ENCODE data around the gene DLG2. TPM values are rescaled to one million over a fixed set of nuclear protein-coding genes. Genes with fewer than 3 reads are reported as not detected.

Gene DLG2
- total RNA-seq, 3 donors from 2014 or later = 4.3 to 12.3 (median 6.9) TPM

DNA sequence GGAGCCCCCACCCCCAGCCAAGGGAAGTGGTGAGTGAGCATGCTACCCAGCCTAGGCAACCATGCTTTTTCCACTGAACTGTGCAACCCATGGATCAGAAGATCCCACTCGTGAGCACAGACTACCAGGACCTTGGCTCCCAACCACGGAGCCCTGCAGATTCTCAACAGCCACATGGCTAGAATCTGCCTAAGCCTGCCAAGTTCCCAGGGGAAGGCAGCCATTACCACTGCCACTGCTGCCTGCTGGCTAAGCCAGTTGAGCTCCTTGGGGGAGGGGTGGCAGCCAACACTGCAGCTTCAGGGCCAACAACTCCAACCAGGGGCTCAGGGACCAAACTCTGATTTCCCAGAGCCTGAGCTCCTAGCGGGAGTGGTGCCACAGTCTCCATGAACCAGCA, 195.8 kb downstream of the DLG2 start:
- TF ChIP-seq POLR2A (IDR thresholded peaks at IDR 0.05) (no peak), POLR2AphosphoS5 (IDR thresholded peaks at IDR 0.05) (no peak)
- TF ChIP-seq, protein P1, sequence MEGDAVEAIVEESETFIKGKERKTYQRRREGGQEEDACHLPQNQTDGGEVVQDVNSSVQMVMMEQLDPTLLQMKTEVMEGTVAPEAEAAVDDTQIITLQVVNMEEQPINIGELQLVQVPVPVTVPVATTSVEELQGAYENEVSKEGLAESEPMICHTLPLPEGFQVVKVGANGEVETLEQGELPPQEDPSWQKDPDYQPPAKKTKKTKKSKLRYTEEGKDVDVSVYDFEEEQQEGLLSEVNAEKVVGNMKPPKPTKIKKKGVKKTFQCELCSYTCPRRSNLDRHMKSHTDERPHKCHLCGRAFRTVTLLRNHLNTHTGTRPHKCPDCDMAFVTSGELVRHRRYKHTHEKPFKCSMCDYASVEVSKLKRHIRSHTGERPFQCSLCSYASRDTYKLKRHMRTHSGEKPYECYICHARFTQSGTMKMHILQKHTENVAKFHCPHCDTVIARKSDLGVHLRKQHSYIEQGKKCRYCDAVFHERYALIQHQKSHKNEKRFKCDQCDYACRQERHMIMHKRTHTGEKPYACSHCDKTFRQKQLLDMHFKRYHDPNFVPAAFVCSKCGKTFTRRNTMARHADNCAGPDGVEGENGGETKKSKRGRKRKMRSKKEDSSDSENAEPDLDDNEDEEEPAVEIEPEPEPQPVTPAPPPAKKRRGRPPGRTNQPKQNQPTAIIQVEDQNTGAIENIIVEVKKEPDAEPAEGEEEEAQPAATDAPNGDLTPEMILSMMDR (IDR thresholded peaks at IDR 0.05) = no peak
- H3K27me3 ChIP-seq = no peaks in the 10 kb centered on the region
- H3K4me3 ChIP-seq = no peak overlapping the region
- peaks cover 27 to 39% of the 10 kb centered on the region in 2 donors for H3K9me3 ChIP-seq
- no peaks in the 10 kb centered on the region for H3K4me1 ChIP-seq
- intact Hi-C loops (cut with DNase I; ENCODE audit: low total_unique reads) = no loop called here
- no peak for DNase-seq (ENCODE audit: low spot score in 2 of 2)
- no peak overlapping the region for H3K27ac ChIP-seq
- H3K36me3 ChIP-seq = no peaks in the 10 kb centered on the region

DNA sequence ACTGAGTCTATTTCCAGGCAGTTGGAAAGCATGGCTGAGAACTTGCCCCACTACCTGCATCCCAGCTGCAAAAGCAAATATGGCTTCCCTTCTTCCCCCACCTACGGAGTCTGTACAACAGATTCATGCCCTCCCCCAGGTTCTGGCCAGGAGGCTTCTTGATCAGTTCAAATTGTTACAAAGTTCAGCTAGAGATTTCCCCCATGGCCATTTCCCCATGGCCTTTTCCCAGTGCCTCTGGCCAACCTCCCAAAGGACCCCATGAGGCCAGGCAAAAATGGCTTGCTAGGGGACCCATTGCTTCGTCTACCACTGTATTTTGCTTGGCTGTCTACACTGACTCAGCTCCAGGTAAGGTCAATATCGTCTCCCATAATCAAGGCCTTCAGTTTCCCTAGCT, 203.3 kb downstream of the DLG2 start:
- Histone ChIP-seq H3K4me1 (no peaks in the 10 kb centered on the region), H3K27ac (no peak overlapping the region), H3K9me3 (peaks cover 28 to 36% of the 10 kb centered on the region in 2 donors), H3K36me3 (no peaks in the 10 kb centered on the region), H3K4me3 (no peak overlapping the region), H3K27me3 (no peaks in the 10 kb centered on the region)
- no peak for TF ChIP-seq POLR2AphosphoS5 (IDR thresholded peaks at IDR 0.05)
- TF ChIP-seq, protein P1 (IDR thresholded peaks at IDR 0.05) = no peak
- no peak for TF ChIP-seq POLR2A (IDR thresholded peaks at IDR 0.05)
- intact Hi-C loops (cut with DNase I; ENCODE audit: low total_unique reads) = no loop called here
- DNase-seq (ENCODE audit: low spot score in 2 of 2) = no peak

DNA sequence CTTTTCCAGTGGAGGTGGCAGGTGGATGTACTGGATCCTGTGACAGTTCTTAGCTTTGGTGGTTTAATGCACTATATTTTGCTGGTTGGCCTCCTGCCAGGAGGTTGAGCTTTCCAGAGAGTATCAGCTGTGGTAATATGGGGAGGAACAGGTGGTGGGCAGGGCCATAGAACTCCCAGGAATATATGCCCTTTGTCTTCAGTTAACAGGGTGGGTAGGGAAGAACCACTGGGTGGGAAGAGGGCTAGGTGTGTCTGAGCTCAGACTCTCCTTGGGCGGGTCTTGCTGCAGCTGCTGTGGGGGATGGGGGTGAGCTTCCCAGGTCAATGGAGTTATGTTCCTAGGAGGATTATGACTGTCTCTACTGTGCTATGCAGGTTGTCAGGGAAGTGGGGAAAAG, 203.8 kb downstream of the DLG2 start:
- DNase-seq (ENCODE audit: low spot score in 2 of 2) = no peak
- no peaks in the 10 kb centered on the region for H3K36me3 ChIP-seq
- H3K9me3 ChIP-seq = peaks cover 28 to 41% of the 10 kb centered on the region in 2 donors
- no peaks in the 10 kb centered on the region for H3K27me3 ChIP-seq
- no peaks in the 10 kb centered on the region for H3K4me1 ChIP-seq
- intact Hi-C loops (cut with DNase I; ENCODE audit: low total_unique reads) = no loop called here
- TF ChIP-seq POLR2A (IDR thresholded peaks at IDR 0.05) (no peak), POLR2AphosphoS5 (IDR thresholded peaks at IDR 0.05) (no peak)
- TF ChIP-seq, protein P1 (IDR thresholded peaks at IDR 0.05) = no peak
- H3K4me3 ChIP-seq = no peak overlapping the region
- H3K27ac ChIP-seq = no peak overlapping the region

DNA sequence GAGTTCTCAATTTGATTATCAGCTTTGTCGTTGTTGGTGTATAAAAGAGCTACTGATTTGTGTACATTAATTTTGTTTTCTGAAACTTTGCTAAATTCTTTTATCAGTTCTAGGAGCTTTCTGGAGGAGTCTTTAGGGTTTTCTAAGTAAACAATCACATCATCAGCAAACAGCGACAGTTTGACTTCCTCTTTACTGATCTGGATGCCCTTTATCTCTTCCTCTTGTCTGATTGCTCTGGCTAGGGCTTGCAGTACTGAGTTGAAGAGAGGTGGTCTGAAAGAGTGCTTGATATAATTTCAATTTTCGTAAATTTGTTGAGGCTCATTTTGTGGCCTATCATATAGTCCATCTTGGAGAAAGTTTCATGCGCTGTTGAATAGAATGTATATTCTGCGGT, 213.0 kb downstream of the DLG2 start:
- Histone ChIP-seq H3K27me3 (no peaks in the 10 kb centered on the region), H3K9me3 (peaks cover 27 to 50% of the 10 kb centered on the region in 2 donors), H3K4me3 (no peak overlapping the region), H3K36me3 (no peaks in the 10 kb centered on the region), H3K4me1 (no peaks in the 10 kb centered on the region), H3K27ac (no peak overlapping the region)
- intact Hi-C loops (cut with DNase I; ENCODE audit: low total_unique reads) = no loop called here
- TF ChIP-seq POLR2AphosphoS5 (IDR thresholded peaks at IDR 0.05) (no peak), POLR2A (IDR thresholded peaks at IDR 0.05) (no peak)
- TF ChIP-seq, protein P1 (IDR thresholded peaks at IDR 0.05) = no peak
- no peak for DNase-seq (ENCODE audit: low spot score in 2 of 2)

DNA sequence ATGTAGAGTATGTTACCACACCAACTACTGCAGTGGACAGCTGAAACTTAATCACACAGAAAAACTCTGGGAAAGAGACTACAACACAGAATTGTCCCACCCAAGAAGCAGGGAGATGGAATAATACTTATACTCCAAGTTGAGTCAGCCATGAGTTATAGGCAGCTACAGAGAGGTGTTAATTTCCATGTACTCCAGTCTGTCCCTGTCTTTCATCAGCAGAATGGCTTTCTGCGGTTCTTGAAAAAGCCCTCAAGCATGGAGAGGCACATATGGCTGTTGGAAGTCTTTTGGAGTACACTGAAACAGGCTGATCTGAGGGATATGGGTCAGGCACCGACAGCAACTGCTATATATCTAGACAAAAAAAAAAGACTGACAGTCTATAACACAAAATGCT, 219.5 kb downstream of the DLG2 start:
- TF ChIP-seq POLR2A (IDR thresholded peaks at IDR 0.05) (no peak), POLR2AphosphoS5 (IDR thresholded peaks at IDR 0.05) (no peak)
- TF ChIP-seq, protein P1 (IDR thresholded peaks at IDR 0.05) = no peak
- H3K4me3 ChIP-seq = no peak overlapping the region
- no peaks in the 10 kb centered on the region for H3K4me1 ChIP-seq
- H3K27ac ChIP-seq = no peak overlapping the region
- no peaks in the 10 kb centered on the region for H3K27me3 ChIP-seq
- DNase-seq (ENCODE audit: low spot score in 2 of 2) = no peak
- no peaks in the 10 kb centered on the region for H3K36me3 ChIP-seq
- H3K9me3 ChIP-seq = peaks cover 0 to 9% of the 10 kb centered on the region in 2 donors
- intact Hi-C loops (cut with DNase I; ENCODE audit: low total_unique reads) = no loop called here
